NCI-H2029 treated with DMSO at 0.1 percent for 48 hours (cell line): ENCODE results near the gene SRP54.
"Not testable (repeated sequence)": the region's sequence is repeated elsewhere in the genome, so short reads cannot be mapped to it uniquely, and the experiment has no call there.

Experiments used
- DNase-seq: peaks from one replicate; lab custom pipeline; 2025; lab: John Stamatoyannopoulos, UW

SRP54 gene

GRCh38 chr14:35046751-35047536, 64.2 kb downstream of the SRP54 start:
- DNase-seq: peak; percentile 87

DNA sequence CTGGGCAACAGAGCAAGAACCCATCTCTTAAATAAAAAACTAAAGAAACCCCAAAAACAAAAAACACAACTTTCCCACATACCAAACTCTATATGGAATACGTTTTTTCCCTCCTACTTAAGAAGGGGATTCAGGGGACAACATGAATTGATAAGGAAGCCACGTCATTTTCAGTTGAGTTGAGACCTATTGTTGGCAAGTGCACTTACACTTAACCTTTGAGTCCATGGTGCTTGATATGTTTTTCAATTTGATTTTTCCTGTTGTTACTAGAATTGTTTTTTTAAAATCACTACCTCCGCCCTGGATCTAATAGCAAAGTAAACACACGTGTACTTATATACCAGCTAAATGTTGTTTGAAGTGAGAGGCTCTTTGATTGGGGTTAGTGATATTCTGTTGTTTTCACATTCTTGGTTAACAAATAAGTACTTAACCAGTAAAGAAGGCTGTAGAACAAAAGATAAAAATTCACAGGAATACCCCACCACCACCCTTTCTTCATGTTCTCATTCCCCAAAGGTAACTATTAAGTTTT, 65.3 kb downstream of the SRP54 start:
- DNase-seq: peak; percentile 99

DNA sequence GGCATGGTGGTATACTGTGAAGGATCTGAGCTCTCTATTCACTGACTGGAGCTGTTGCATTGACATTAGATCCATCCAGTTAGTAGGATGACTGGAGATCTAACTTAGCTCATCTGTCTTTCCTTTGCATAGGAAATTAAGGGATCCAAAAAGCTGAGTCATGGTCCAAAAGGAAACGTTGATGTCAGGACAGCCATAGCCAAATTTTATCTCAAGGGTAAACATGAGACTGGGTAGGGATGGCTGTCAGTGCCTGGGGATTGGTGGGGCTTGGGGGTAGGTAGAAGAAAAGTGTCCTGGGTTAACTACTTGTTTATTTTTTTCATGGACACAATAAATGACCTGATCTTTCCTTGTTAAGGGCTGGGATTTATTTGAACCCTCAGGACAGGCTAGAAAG, 67.9 kb downstream of the SRP54 start:
- DNase-seq: no peak

- DNase-seq: peak; percentile 53
Measured at GRCh38 chr14:35051796-35052195, 69.0 kb downstream of the SRP54 start.

- no peak for DNase-seq
Measured at GRCh38 chr14:35052637-35053036, 69.8 kb downstream of the SRP54 start.

DNA sequence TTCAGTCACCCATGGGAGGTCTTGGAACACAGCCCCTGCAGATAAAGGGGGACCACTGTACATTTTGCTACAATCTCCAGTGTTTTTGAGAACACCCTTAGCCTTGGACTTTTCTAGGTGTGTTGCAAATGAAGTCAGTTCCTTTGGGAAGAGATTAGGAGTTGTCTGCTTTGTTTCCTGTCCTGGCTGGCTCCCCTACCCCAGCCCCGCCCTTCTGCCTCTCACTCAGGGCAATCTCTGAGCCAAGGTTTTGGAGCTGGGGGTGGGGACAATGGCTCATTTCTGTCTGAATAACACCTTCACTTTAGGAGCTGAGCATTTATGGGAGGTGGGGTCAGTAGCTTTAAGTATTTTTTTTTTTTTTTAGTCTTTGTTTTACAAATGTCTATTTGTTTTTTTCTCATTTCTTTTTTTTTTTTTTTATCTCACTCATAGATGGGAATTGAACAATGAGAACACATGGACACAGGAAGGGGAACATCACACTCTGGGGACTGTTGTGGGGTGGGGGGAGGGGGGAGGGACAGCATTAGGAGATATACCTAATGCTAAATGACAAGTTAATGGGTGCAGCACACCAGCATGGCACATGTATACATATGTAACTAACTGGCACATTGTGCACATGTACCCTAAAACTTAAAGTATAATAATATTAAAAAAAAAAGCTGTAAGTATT, 78.5 kb downstream of the SRP54 start:
- DNase-seq: peak; percentile 40

DNA sequence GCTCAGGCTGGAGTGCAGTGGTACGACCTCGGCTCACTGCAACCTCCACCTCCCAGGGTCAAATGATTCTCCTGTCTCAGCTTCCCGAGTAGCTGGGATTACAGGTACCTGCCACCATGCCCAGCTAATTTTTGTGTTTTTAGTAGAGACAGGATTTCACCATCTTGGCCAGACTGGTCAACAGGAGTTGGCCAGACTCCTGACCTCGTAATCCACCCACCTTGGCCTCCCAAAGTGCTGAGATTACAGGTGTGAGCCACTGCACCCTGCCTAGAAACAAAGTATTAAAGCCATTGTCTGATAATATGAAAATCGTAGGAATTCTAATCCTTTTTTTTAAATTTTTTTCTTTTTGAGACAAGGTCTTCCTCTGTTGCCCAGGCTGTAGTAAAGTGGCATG, 82.9 kb downstream of the SRP54 start:
- not testable (repeated sequence) for DNase-seq

DNA sequence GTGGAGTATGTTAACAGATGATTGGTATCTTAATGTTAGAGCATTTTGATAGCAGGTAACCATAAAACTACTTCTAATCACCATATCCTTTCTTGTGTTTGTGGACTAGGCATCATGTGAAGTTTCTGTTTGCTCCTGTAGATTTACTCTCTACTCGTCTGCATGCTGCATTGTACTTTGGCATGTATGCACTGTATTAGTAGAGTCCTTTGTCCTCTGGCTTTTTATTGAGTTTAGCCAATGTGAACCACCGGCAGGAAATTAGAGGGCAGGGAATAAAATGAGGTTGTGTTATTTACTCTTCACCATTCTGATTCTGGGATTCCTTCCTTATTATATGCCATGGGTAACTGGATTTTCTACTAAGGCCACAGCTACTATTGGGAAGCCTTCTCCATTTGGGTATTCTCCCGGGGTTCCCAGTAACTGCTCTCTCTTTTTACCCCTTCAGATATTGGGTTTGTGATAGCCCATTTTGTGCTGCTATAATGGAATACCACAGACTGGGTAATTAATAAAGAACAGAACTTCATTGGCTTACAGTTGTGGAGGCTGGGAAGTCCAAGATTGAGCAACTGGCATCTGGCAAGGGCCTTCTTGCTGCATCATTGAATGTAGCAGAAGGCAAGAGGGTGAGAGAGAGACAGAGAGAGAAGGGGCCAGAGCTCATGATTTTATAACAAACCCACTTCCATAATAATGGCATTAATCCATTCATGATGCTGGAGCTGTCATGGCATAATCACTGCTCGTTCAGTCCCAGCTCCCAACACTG, 85.6 kb downstream of the SRP54 start:
- no peak for DNase-seq

GRCh38 chr14:35072226-35072625, 89.4 kb downstream of the SRP54 start:
- no peak for DNase-seq

DNA sequence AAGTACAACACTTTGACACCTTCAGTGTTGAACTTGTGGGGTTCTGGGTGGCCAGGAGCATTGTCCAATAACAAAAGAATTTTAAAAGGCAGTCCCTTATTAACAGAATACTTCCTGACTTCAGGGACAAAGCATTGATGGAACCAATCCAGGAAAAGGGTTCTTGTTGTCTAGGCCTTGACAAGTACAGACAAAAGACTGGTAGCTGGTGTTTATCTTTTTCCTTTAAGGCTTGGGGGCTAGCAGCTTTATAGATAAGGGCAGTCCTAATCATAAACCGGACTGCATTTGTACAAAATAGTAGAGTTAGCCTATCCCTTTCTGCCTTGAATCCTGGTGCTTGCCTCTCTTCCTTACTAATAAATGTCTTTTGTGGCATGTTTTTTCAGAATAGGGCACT, 90.7 kb downstream of the SRP54 start:
- DNase-seq: peak; percentile 41

DNA sequence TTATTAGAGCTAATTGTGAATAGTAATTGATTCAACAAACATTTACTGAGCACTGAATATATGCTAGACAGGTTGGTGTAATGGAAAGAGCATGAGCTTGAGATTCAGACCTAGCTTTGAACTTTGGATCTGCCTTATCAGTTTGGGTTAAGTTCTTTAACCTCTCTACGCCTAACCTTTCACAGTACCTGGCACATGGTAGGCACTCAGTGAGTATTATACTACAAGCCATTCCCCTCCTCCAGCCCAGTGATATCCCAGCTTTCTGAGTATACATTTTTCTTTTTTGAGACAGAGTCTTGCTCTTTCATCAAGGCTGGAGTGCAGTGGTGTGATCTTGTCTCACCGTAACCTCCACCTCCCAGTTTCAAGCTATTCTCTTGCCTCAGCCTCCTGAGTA, 95.3 kb downstream of the SRP54 start:
- no peak for DNase-seq
